Ovary (tissue), 9 donors: Measurements from ENCODE around the gene NOVA2. TPM values are rescaled to one million over a fixed set of nuclear protein-coding genes. Genes with fewer than 3 reads are reported as not detected.

Experiments used
- DNase-seq, 5 donors: peaks; one replicate each; pipeline ENCODE4 v3.0.0-alpha.2; 2019 to 2020
- H3K27ac ChIP-seq, 2 donors: fragments of 200-600 bp; one replicate each; pipeline versions ENCODE4 v1.5.1 to v1.8.0; 2019 to 2022
- H3K27me3 ChIP-seq: fragments of 200-600 bp; one replicate; pipeline ENCODE4 v1.8.0; 2022
- H3K36me3 ChIP-seq: fragments of 200-600 bp; sonication (generic); one replicate; pipeline ENCODE4 v1.5.1; 2019
- H3K4me1 ChIP-seq: one replicate; pipeline ENCODE4 v1.8.1; 2013; ENCODE audit warnings: mild to moderate bottlenecking, moderate library complexity; ENCODE audit not compliant: insufficient read depth
- H3K4me3 ChIP-seq: fragments of 200-600 bp; sonication (generic); one replicate; pipeline ENCODE4 v1.5.1; 2017
- H3K9me3 ChIP-seq, 2 donors: fragments of 200-600 bp in 1 of 2; sonication (generic) in 1 of 2; one replicate each; pipeline versions ENCODE4 v1.5.1 to v1.8.1; 2013 to 2019; ENCODE audit warnings: mild to moderate bottlenecking in 1 of 2, moderate library complexity in 1 of 2
- EP300 ChIP-seq: sonication (generic); formaldehyde crosslinking; IDR thresholded peaks from one replicate; pipeline ENCODE4 v1.6.1; 2017; ENCODE audit warnings: antibody characterized with exemption
- POLR2A ChIP-seq: fragments of 450-650 bp; IDR thresholded peaks from one replicate; pipeline ENCODE4 v1.6.1; 2017; ENCODE audit warnings: antibody characterized with exemption, mild to moderate bottlenecking, moderate library complexity
- WGBS, 3 donors: extraction: QIAGEN DNeasy Blood & Tissue Kit in 1 of 3; methylation state at CpG; one replicate each; pipeline versions ENCODE4 v1.1.5 to v1.1.7; 2013 to 2017; 5-methylcytosine and 5-hydroxymethylcytosine counted together
- intact Hi-C, 4 donors: fragments of 100-400 bp; cut with DNase I; formaldehyde crosslinking; loops; one replicate each; pipeline versions ENCODE4 v1.11.0 to v1.15.1; 2022 to 2023
- polyA plus RNA-seq, 2 donors: library from polyadenylated mRNA; stranded (reverse); fragments of 200-250 nt in 1 of 2; fragments of 350-450 nt in 1 of 2; fragmentation: Illumina TruSeq in 1 of 2; extraction: RNeasy Lipid Tissue Mini Kit (QIAGEN cat#74804) in 1 of 2; gene quantifications; one replicate each; pipeline ENCODE4 v1.2.3, GENCODE V29; 2013 to 2014
- total RNA-seq, 7 donors: library from RNA; depleted of rRNA in 2 of 7; stranded (reverse); fragments of >200 nt in 2 of 7; fragmentation: NEBNext Ultra II Directional in 3 of 7; extraction: Animal tissue kit (Norgen Biotek cat#: 25700) in 3 of 7; gene quantifications; one replicate each; pipeline versions ENCODE4 v1.1.0 to v1.2.4, GENCODE V29; 2016 to 2023
- TF ChIP-seq, protein P1 (sequence below), 3 donors: fragments of 450-650 bp in 2 of 3; fragments of 200-600 bp in 1 of 3; IDR thresholded peaks; one replicate each; pipeline versions ENCODE4 v1.5.1 to v1.8.0; 2016 to 2022; ENCODE audit warnings: antibody characterized with exemption in 3 of 3, mild to moderate bottlenecking in 1 of 3
- donor health status: DM: no; HTN: no; CAD: no; lungs with moderate emphysema.
- donor health status: DM: no; HTN: no; CAD: no.
- donor health status: Bipolar disorder and iron deficiency.
- donor health status: DM: yes; HTN: yes; CAD: no.
- donor health status: DM: no; HTN: no; CAD: no.
- donor health status: DM: yes; HTN: yes; CAD: no.

NOVA2 gene
- total and polyA plus RNA-seq, 9 donors = 0.23 to 4.8 (median 2.2) TPM

DNA sequence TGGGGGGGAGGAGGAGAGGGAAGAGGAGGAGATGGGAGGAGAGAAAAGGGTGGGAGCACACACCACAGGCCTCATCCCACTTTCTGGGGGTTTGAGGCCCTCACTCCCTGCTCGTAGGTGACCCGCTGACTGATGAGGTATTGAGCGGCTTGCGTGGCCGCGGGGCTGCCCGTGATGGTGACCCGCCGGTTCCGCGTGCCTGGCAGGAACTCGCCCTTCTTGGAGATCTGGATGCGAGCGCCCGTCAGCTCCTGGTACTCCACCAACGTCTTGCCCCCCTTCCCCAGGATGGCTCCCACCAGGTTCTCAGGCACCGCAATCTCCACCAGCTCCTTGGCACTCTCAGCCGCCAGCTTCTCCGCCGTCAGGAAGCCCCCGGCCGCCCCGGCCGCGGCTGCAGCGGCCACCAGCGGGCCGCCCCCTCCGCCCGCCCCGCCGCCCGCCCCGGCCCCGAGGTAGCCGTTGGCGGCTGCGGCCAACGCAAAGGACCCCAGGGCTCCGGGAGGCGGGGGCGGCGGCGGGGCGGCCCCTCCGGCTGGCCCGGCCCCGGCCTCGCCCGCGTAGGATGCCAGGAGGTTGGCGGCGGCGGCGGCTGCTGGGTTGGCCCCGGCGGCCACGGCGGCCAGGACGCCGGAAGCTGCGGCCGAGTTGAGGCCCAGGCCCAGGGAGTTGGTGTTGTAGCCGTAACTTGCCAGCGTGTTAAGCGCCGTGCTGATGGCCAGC, 33.7 kb downstream of the NOVA2 start:
- Histone ChIP-seq H3K4me1 (no peaks in the 10 kb centered on the region), H3K4me3 (no peak overlapping the region), H3K9me3 (peaks cover 0 to 9% of the 10 kb centered on the region in 2 donors), H3K27ac (no peak overlapping the region), H3K36me3 (no peaks in the 10 kb centered on the region), H3K27me3 (no peaks in the 10 kb centered on the region)
- DNase-seq = no peak
- TF ChIP-seq EP300 = no peak
- TF ChIP-seq POLR2A = no peak
- TF ChIP-seq, protein P1, sequence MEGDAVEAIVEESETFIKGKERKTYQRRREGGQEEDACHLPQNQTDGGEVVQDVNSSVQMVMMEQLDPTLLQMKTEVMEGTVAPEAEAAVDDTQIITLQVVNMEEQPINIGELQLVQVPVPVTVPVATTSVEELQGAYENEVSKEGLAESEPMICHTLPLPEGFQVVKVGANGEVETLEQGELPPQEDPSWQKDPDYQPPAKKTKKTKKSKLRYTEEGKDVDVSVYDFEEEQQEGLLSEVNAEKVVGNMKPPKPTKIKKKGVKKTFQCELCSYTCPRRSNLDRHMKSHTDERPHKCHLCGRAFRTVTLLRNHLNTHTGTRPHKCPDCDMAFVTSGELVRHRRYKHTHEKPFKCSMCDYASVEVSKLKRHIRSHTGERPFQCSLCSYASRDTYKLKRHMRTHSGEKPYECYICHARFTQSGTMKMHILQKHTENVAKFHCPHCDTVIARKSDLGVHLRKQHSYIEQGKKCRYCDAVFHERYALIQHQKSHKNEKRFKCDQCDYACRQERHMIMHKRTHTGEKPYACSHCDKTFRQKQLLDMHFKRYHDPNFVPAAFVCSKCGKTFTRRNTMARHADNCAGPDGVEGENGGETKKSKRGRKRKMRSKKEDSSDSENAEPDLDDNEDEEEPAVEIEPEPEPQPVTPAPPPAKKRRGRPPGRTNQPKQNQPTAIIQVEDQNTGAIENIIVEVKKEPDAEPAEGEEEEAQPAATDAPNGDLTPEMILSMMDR (IDR thresholded peaks at IDR 0.05) = no peak
- WGBS, 3 donors = 23 to 25% (median 23%) methylated on average over 34 to 67 of the region's 67 CpGs
- intact Hi-C loops = no loop called here

DNA sequence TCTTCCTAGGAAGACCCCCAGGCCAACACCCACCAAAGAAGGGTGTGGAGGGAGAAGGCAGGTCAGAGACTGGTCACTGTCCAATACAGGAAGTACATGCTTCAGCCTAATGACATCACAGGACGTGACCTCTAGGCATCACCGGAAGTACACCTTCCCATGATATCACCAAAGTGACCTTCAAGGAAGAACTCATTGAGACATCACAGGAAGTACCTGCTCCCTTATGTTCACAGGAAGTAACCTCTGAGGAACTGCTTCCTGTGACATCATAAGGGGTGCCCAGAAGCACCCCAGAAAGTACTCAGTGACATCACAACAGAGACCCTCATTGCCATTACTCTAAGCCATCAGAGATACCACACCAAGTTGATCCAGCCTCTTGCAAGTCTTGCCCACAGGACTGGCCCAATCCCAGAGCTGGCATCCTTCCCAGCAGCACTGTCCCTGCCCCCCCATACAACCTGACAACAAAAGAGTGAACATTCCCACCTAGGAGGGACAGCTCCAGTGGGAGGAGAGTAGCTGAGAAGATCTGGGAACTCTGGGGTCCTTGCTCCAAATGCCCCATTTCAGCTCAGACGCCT, 34.8 kb downstream of the NOVA2 start:
- Histone ChIP-seq H3K9me3 (peaks cover 0 to 9% of the 10 kb centered on the region in 2 donors), H3K27me3 (no peaks in the 10 kb centered on the region), H3K4me1 (no peaks in the 10 kb centered on the region), H3K4me3 (no peak overlapping the region), H3K27ac (no peak overlapping the region), H3K36me3 (no peaks in the 10 kb centered on the region)
- intact Hi-C loops = no loop called here
- no peak for DNase-seq
- TF ChIP-seq, protein P1 (IDR thresholded peaks at IDR 0.05) = no peak
- TF ChIP-seq POLR2A = no peak
- TF ChIP-seq EP300 = no peak
- 75 to 84% (median 76%) methylated on average over 3 of the region's 3 CpGs for WGBS, 3 donors

DNA sequence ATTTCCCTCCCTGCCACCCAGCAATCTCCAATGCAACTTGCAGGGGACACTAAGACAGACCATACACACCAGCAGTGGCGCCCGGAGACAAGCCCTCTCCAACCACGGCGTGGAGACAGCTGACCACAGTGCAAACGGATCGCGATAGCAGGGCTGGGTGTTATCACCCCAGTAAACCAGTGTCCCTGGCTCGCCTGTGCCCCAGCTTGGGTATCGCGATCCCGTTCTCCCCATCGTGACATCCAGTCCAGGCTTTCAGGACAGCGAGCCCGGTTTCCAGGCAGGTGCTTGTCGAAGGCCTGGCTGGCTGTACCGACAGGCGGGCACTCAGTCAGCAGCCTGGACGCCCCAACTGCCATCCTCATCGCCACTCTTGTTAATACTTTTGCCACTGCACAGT, 38.4 kb downstream of the NOVA2 start:
- Histone ChIP-seq H3K4me1 (no peaks in the 10 kb centered on the region), H3K9me3 (peaks cover 0 to 7% of the 10 kb centered on the region in 2 donors), H3K27me3 (no peaks in the 10 kb centered on the region), H3K4me3 (no peak overlapping the region), H3K27ac (no peak overlapping the region), H3K36me3 (no peaks in the 10 kb centered on the region)
- TF ChIP-seq POLR2A (no peak), EP300 (no peak)
- TF ChIP-seq, protein P1 (IDR thresholded peaks at IDR 0.05) = no peak
- DNase-seq = no peak
- 58 to 71% (median 65%) methylated on average over 19 of the region's 19 CpGs for WGBS, 3 donors
- intact Hi-C loops = no loop called here

DNA sequence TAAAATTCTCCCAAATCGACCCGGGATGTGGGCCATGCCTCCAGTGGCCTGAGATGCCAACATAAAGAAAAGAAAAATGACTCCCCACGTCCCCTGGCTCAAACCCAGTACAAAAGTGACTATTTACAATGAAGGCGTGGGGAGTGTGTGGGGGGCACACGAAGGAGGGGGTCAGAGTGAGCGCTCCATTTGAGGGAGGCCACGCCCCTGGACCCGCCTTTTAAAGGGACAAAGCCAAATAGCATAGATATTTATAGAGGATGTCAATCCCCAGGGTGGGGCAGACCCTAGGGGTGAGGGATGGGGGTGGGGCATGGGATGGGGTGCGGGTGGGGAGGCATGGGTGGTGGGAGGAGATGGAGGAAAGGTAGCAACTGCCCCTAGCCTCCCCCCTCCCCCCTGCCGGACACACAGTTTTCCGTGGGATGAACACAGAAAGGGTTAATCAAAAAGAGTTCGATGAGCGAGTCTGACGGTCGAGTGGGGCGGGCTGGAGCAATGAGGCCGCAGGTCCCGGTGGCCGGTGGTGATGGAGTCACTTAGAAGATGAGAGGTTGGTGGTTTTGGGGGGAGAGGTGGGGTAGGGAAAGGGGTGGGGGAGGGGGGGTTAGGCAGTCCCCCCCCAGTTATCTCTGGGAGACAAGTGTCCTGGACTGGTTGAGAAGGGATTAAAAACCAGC, 39.0 kb downstream of the NOVA2 start:
- Histone ChIP-seq H3K4me1 (no peaks in the 10 kb centered on the region), H3K36me3 (no peaks in the 10 kb centered on the region), H3K4me3 (no peak overlapping the region), H3K27ac (no peak overlapping the region), H3K9me3 (peaks cover 0 to 6% of the 10 kb centered on the region in 2 donors), H3K27me3 (no peaks in the 10 kb centered on the region)
- WGBS, 3 donors = 13 to 23% (median 17%) methylated on average over 19 of the region's 19 CpGs
- no peak for DNase-seq
- TF ChIP-seq EP300 (no peak), POLR2A (no peak)
- TF ChIP-seq, protein P1 (IDR thresholded peaks at IDR 0.05) = no peak
- intact Hi-C loops = no loop called here
